ENCODE results near the gene RPS6KC1.
"Not testable (repeated sequence)": the region's sequence is repeated elsewhere in the genome, so short reads cannot be mapped to it uniquely, and the experiment has no call there.

Gene RPS6KC1

GRCh38 chr1:213159376-213159775, 108.3 kb downstream of the RPS6KC1 start:
- no peak for DNase-seq (ENCODE audit: low read depth in 2 of 2)

- not testable (repeated sequence) for DNase-seq (ENCODE audit: low read depth in 2 of 2)
Observed at GRCh38 chr1:213160442-213160841, 109.4 kb downstream of the RPS6KC1 start.

GRCh38 chr1:213162338-213162737, 111.3 kb downstream of the RPS6KC1 start:
- DNase-seq (ENCODE audit: low read depth in 2 of 2): no peak

- DNase-seq (ENCODE audit: low read depth in 2 of 2): no peak
Observed at GRCh38 chr1:213162862-213163261, 111.8 kb downstream of the RPS6KC1 start.

- DNase-seq (ENCODE audit: low read depth in 2 of 2): no peak
Observed at GRCh38 chr1:213163278-213163711, 112.3 kb downstream of the RPS6KC1 start.

GRCh38 chr1:213164561-213164960, 113.5 kb downstream of the RPS6KC1 start:
- no peak for DNase-seq (ENCODE audit: low read depth in 2 of 2)

- DNase-seq (ENCODE audit: low read depth in 2 of 2): no peak
Observed at GRCh38 chr1:213166852-213167251, 115.8 kb downstream of the RPS6KC1 start.

GRCh38 chr1:213171711-213172110, 120.7 kb downstream of the RPS6KC1 start:
- DNase-seq (ENCODE audit: low read depth in 2 of 2): no peak

- no peak for DNase-seq (ENCODE audit: low read depth in 2 of 2)
Observed at GRCh38 chr1:213176341-213176740, 125.3 kb downstream of the RPS6KC1 start.

- DNase-seq (ENCODE audit: low read depth in 2 of 2): no peak
Observed at GRCh38 chr1:213179784-213180183, 128.7 kb downstream of the RPS6KC1 start.

- no peak for DNase-seq (ENCODE audit: low read depth in 2 of 2)
Observed at GRCh38 chr1:213180833-213181232, 129.8 kb downstream of the RPS6KC1 start.

GRCh38 chr1:213183036-213183672, 132.1 kb downstream of the RPS6KC1 start:
- DNase-seq (ENCODE audit: low read depth in 2 of 2): no peak

- DNase-seq (ENCODE audit: low read depth in 2 of 2): no peak
Observed at GRCh38 chr1:213186168-213186567, 135.1 kb downstream of the RPS6KC1 start.

- no peak for DNase-seq (ENCODE audit: low read depth in 2 of 2)
Observed at GRCh38 chr1:213192026-213192425, 141.0 kb downstream of the RPS6KC1 start.

- DNase-seq (ENCODE audit: low read depth in 2 of 2): no peak
Observed at GRCh38 chr1:213194383-213194782, 143.3 kb downstream of the RPS6KC1 start.

GRCh38 chr1:213194855-213195254, 143.8 kb downstream of the RPS6KC1 start:
- no peak for DNase-seq (ENCODE audit: low read depth in 2 of 2)

GRCh38 chr1:213196328-213197054, 145.4 kb downstream of the RPS6KC1 start:
- not testable (repeated sequence) for DNase-seq (ENCODE audit: low read depth in 2 of 2)

GRCh38 chr1:213200630-213201029, 149.6 kb downstream of the RPS6KC1 start:
- DNase-seq (ENCODE audit: low read depth in 2 of 2): no peak

GRCh38 chr1:213201380-213202155, 150.5 kb downstream of the RPS6KC1 start:
- no peak for DNase-seq (ENCODE audit: low read depth in 2 of 2)

GRCh38 chr1:213211201-213211600, 160.2 kb downstream of the RPS6KC1 start:
- DNase-seq (ENCODE audit: low read depth in 2 of 2): no peak

- DNase-seq (ENCODE audit: low read depth in 2 of 2): not testable (repeated sequence)
Observed at GRCh38 chr1:213219076-213219475, 168.0 kb downstream of the RPS6KC1 start.

GRCh38 chr1:213221209-213221608, 170.2 kb downstream of the RPS6KC1 start:
- no peak for DNase-seq (ENCODE audit: low read depth in 2 of 2)

GRCh38 chr1:213227458-213227857, 176.4 kb downstream of the RPS6KC1 start:
- no peak for DNase-seq (ENCODE audit: low read depth in 2 of 2)

Data from stimulated activated CD4-positive, alpha-beta T cell treated with anti-CD3 and anti-CD28 coated beads, Interleukin-1b, Interleukin-23, amount 100 ng/mL, for 1 hour (primary cell).